SK-N-SH treated with all-trans-retinoic acid at 6 μM for 48 hours (cell line): ENCODE data around the gene TRMT112.

Experiments
- ATAC-seq: fragments of 200-7000 bp; cut with Tn5 transposase; 3 replicates; pipeline ENCODE4 v1.9.1; 2020; ENCODE audit warnings: mild to moderate bottlenecking, moderate library complexity
- ARNTL ChIP-seq: fragments of 450-650 bp; formaldehyde crosslinking; IDR thresholded peaks from 2 replicates; pipeline ENCODE4 v1.5.0; 2020; ENCODE audit warnings: low read depth, mild to moderate bottlenecking, moderate library complexity, borderline replicate concordance
- BACH2 ChIP-seq: fragments of 250-450 bp; sonication (Bioruptor Pico); IDR thresholded peaks from 2 replicates; pipeline ENCODE4 v1.9.0; 2021; ENCODE audit warnings: mild to moderate bottlenecking, borderline replicate concordance
- CSDC2 ChIP-seq: fragments of 250-450 bp; sonication (Bioruptor Pico); IDR thresholded peaks from 2 replicates; pipeline ENCODE4 v1.5.0; 2020; ENCODE audit warnings: mild to moderate bottlenecking, moderate library complexity
- ESRRG ChIP-seq: fragments of 250-450 bp; sonication (Bioruptor Pico); IDR thresholded peaks from 2 replicates; pipeline ENCODE4 v1.6.1; 2021; ENCODE audit warnings: mild to moderate bottlenecking
- GLIS3 ChIP-seq: fragments of 250-450 bp; sonication (Bioruptor Pico); IDR thresholded peaks from 2 replicates; pipeline ENCODE4 v1.5.0; 2020; ENCODE audit warnings: mild to moderate bottlenecking, moderate library complexity
- ISL1 ChIP-seq: fragments of 250-450 bp; sonication (Bioruptor Pico); IDR thresholded peaks from 2 replicates; pipeline ENCODE4 v2.1.2; 2022; ENCODE audit warnings: mild to moderate bottlenecking, moderate library complexity
- OSR1 ChIP-seq: fragments of 250-450 bp; sonication (Bioruptor Pico); IDR thresholded peaks from 2 replicates; pipeline ENCODE4 v1.8.0; 2022; ENCODE audit warnings: moderate library complexity, mild to moderate bottlenecking, inconsistent platforms
- PPARA ChIP-seq: fragments of 250-450 bp; sonication (Bioruptor Pico); IDR thresholded peaks from 2 replicates; pipeline ENCODE4 v1.5.0; 2020; ENCODE audit warnings: mild to moderate bottlenecking, borderline replicate concordance
- RARB ChIP-seq: fragments of 250-450 bp; sonication (Bioruptor Pico); IDR thresholded peaks from 2 replicates; pipeline ENCODE4 v1.8.0; 2021; ENCODE audit warnings: mild to moderate bottlenecking, moderate library complexity
- SNAI2 ChIP-seq: fragments of 250-450 bp; sonication (Bioruptor Pico); IDR thresholded peaks from 2 replicates; pipeline ENCODE4 v1.5.0; 2020; ENCODE audit warnings: mild to moderate bottlenecking, moderate library complexity
- TCF4 ChIP-seq: fragments of 250-450 bp; sonication (Bioruptor Pico); IDR thresholded peaks from 2 replicates; pipeline ENCODE4 v1.8.0; 2021; ENCODE audit warnings: mild to moderate bottlenecking, moderate library complexity, borderline replicate concordance
- TOX ChIP-seq: fragments of 250-450 bp; sonication (Bioruptor Pico); IDR thresholded peaks from 2 replicates; pipeline ENCODE4 v1.8.0; 2021; ENCODE audit warnings: mild to moderate bottlenecking, moderate library complexity, borderline replicate concordance
- ZC3H10 ChIP-seq: fragments of 250-450 bp; sonication (Bioruptor Pico); IDR thresholded peaks from 2 replicates; pipeline ENCODE4 v1.5.1; 2021; ENCODE audit warnings: mild to moderate bottlenecking, moderate library complexity
- ZFP3 ChIP-seq: fragments of 250-450 bp; sonication (Bioruptor Pico); IDR thresholded peaks from 2 replicates; pipeline ENCODE4 v1.5.0; 2020; ENCODE audit warnings: mild to moderate bottlenecking, moderate library complexity
- ZFP30 ChIP-seq: fragments of 450-650 bp; formaldehyde crosslinking; IDR thresholded peaks from 2 replicates; pipeline ENCODE4 v1.5.0; 2022; ENCODE audit warnings: mild to moderate bottlenecking, moderate library complexity
- ZNF565 ChIP-seq: fragments of 450-650 bp; formaldehyde crosslinking; conservative IDR thresholded peaks from 2 replicates; pipeline ENCODE4 v1.5.0; 2020; ENCODE audit warnings: low read depth, mild to moderate bottlenecking, moderate library complexity
- ZNF70 ChIP-seq: fragments of 450-650 bp; formaldehyde crosslinking; IDR thresholded peaks from 2 replicates; pipeline ENCODE4 v1.5.0; 2020; ENCODE audit warnings: mild to moderate bottlenecking, moderate library complexity
- ZNF8 ChIP-seq: fragments of 450-650 bp; formaldehyde crosslinking; IDR thresholded peaks from 2 replicates; pipeline ENCODE4 v1.5.0; 2020; ENCODE audit warnings: mild to moderate bottlenecking, moderate library complexity
- TF ChIP-seq, protein P1 (sequence below): fragments of 250-450 bp; sonication (Bioruptor Pico); IDR thresholded peaks from 2 replicates; pipeline ENCODE4 v1.8.0; 2020; ENCODE audit warnings: mild to moderate bottlenecking, moderate library complexity, borderline replicate concordance
- TF ChIP-seq, protein P2 (sequence below): fragments of 250-450 bp; sonication (Bioruptor Pico); IDR thresholded peaks from 2 replicates; pipeline ENCODE4 v1.5.0; 2020; ENCODE audit warnings: mild to moderate bottlenecking, moderate library complexity
- TF ChIP-seq, protein P3 (sequence below): fragments of 250-450 bp; sonication (Bioruptor Pico); IDR thresholded peaks from 2 replicates; pipeline ENCODE4 v1.5.1; 2021; ENCODE audit warnings: mild to moderate bottlenecking, moderate library complexity
- TF ChIP-seq, protein P4 (sequence below): fragments of 250-450 bp; sonication (Bioruptor Pico); IDR thresholded peaks from 2 replicates; pipeline ENCODE4 v1.8.0; 2021; ENCODE audit warnings: low read depth, mild to moderate bottlenecking, moderate library complexity, borderline replicate concordance

The TRMT112 gene

DNA sequence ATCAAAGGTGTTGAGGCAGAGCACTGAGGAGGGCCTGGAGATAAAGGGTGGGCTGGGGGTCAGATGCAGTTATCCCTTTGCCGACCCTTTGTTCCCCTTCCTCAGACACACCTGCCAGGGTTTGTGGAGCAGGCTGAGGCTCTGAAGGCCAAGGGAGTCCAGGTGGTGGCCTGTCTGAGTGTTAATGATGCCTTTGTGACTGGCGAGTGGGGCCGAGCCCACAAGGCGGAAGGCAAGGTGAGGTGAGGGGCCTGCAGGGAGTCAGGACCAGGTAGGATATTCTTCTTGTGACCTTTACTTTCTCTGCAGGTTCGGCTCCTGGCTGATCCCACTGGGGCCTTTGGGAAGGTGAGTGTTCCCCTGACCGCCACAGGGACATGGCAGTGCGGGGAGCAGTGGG is 3.2 kb upstream of the TRMT112 start:
- no peak for TF ChIP-seq ZFP30
- TF ChIP-seq, protein P1, sequence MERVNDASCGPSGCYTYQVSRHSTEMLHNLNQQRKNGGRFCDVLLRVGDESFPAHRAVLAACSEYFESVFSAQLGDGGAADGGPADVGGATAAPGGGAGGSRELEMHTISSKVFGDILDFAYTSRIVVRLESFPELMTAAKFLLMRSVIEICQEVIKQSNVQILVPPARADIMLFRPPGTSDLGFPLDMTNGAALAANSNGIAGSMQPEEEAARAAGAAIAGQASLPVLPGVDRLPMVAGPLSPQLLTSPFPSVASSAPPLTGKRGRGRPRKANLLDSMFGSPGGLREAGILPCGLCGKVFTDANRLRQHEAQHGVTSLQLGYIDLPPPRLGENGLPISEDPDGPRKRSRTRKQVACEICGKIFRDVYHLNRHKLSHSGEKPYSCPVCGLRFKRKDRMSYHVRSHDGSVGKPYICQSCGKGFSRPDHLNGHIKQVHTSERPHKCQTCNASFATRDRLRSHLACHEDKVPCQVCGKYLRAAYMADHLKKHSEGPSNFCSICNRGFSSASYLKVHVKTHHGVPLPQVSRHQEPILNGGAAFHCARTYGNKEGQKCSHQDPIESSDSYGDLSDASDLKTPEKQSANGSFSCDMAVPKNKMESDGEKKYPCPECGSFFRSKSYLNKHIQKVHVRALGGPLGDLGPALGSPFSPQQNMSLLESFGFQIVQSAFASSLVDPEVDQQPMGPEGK (CRISPR knock-in tag) = no peak
- TF ChIP-seq ZNF70 (CRISPR knock-in tag) = no peak
- TF ChIP-seq RARB (CRISPR knock-in tag) = no peak
- no peak for TF ChIP-seq BACH2 (CRISPR knock-in tag)
- no peak for TF ChIP-seq ZNF565 (CRISPR knock-in tag)
- no peak for TF ChIP-seq CSDC2
- TF ChIP-seq ZNF8 (CRISPR knock-in tag) = no peak
- TF ChIP-seq ZFP3 (CRISPR knock-in tag) = no peak
- no peak for TF ChIP-seq SNAI2
- no peak for TF ChIP-seq TCF4 (CRISPR knock-in tag)
- TF ChIP-seq, protein P2, sequence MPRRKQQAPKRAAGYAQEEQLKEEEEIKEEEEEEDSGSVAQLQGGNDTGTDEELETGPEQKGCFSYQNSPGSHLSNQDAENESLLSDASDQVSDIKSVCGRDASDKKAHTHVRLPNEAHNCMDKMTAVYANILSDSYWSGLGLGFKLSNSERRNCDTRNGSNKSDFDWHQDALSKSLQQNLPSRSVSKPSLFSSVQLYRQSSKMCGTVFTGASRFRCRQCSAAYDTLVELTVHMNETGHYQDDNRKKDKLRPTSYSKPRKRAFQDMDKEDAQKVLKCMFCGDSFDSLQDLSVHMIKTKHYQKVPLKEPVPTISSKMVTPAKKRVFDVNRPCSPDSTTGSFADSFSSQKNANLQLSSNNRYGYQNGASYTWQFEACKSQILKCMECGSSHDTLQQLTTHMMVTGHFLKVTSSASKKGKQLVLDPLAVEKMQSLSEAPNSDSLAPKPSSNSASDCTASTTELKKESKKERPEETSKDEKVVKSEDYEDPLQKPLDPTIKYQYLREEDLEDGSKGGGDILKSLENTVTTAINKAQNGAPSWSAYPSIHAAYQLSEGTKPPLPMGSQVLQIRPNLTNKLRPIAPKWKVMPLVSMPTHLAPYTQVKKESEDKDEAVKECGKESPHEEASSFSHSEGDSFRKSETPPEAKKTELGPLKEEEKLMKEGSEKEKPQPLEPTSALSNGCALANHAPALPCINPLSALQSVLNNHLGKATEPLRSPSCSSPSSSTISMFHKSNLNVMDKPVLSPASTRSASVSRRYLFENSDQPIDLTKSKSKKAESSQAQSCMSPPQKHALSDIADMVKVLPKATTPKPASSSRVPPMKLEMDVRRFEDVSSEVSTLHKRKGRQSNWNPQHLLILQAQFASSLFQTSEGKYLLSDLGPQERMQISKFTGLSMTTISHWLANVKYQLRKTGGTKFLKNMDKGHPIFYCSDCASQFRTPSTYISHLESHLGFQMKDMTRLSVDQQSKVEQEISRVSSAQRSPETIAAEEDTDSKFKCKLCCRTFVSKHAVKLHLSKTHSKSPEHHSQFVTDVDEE (CRISPR knock-in tag) = no peak
- TF ChIP-seq ISL1 = no peak
- TF ChIP-seq, protein P3, sequence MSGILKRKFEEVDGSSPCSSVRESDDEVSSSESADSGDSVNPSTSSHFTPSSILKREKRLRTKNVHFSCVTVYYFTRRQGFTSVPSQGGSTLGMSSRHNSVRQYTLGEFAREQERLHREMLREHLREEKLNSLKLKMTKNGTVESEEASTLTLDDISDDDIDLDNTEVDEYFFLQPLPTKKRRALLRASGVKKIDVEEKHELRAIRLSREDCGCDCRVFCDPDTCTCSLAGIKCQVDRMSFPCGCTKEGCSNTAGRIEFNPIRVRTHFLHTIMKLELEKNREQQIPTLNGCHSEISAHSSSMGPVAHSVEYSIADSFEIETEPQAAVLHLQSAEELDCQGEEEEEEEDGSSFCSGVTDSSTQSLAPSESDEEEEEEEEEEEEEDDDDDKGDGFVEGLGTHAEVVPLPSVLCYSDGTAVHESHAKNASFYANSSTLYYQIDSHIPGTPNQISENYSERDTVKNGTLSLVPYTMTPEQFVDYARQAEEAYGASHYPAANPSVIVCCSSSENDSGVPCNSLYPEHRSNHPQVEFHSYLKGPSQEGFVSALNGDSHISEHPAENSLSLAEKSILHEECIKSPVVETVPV = no peak
- TF ChIP-seq, protein P4, sequence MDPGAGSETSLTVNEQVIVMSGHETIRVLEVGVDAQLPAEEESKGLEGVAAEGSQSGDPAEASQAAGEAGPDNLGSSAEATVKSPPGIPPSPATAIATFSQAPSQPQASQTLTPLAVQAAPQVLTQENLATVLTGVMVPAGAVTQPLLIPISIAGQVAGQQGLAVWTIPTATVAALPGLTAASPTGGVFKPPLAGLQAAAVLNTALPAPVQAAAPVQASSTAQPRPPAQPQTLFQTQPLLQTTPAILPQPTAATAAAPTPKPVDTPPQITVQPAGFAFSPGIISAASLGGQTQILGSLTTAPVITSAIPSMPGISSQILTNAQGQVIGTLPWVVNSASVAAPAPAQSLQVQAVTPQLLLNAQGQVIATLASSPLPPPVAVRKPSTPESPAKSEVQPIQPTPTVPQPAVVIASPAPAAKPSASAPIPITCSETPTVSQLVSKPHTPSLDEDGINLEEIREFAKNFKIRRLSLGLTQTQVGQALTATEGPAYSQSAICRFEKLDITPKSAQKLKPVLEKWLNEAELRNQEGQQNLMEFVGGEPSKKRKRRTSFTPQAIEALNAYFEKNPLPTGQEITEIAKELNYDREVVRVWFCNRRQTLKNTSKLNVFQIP (CRISPR knock-in tag) = no peak
- no peak for TF ChIP-seq PPARA (CRISPR knock-in tag)
- no peak for TF ChIP-seq TOX (CRISPR knock-in tag)
- no peak for TF ChIP-seq OSR1 (CRISPR knock-in tag)
- no peak for TF ChIP-seq ARNTL
- no peak for TF ChIP-seq ZC3H10 (CRISPR knock-in tag)
- TF ChIP-seq, all 23 proteins: peak for 0
- ATAC-seq = no peak

DNA sequence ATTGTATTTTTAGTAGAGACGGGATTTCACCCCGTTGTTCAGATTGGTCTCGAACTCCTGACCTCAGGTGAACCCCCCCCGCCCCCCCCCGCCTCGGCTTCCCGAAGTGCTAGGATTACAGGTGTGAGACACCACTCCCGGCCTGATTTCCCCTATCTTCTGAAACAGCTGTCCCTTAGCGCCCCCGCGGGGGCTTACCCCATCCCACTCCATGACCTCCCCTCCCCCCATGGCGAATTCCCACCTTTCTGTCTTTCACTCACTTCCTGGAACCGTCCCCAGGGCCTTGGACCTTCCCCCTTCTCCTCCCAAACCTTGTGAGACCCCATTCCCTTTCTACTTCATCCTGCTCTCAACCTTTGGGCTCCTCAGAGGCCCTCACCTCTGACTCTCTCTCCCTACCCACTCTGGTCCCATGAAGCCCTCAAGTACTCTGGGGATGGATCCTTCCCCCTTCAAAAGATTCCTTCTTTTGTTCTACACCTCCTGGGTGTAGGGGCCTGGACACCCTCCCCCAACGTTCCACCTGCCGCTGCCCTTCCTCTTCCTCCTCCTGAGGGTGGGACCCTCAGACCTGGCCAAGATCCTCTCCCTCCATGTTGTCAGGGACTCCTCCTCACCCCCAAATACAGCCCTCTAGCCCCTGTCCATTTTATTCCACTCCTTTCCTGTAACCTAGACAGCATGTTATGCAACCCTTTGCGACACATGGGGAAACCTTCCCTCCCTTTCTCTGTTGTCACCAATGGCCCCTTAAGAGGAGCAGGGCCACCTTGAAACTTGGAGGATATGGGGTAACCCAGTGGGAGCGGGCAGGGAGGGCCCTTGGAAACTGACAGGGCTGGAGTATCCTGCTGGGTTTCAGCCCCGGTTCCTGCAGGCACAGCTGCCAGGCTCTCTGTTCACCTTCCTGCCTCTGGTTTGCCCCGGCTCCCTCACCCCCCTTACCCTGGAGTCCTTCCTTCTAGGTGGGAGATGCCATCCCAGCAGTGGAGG is 1.7 kb upstream of the TRMT112 start:
- TF ChIP-seq ZC3H10 (CRISPR knock-in tag) (no peak), TCF4 (CRISPR knock-in tag) (no peak), ARNTL (no peak), ZFP3 (CRISPR knock-in tag) (no peak), ZNF8 (CRISPR knock-in tag) (no peak)
- no peak for ATAC-seq

DNA sequence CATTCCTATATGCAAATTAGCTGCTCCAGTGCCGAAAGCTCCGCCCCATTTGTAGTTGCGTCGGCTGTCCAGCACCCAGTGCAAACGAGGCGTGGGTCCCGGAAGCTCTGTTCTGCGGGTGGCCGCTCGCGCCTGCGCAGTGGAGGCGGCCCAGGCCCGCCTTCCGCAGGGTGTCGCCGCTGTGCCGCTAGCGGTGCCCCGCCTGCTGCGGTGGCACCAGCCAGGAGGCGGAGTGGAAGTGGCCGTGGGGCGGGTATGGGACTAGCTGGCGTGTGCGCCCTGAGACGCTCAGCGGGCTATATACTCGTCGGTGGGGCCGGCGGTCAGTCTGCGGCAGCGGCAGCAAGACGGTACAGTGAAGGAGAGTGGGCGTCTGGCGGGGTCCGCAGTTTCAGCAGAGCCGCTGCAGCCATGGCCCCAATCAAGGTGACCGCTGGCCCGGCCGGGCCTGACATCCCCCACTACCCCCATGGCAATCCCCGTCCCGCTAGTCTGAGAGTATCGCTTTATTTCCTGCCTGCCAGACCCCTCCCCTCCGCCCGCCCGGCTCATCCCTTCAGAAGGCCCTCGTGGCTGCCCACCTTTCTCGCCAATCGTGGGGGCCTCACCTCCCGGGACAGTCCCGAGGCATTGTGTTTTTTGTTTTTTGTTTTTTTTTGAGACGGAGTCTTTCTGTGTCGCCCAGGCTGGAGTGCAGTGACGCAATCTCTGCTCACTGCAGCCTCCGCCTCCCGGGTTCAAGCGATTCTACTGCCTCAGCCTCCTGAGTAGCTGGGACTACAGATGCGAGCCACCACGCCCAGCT is 804 bp upstream of the TRMT112 start, which contains the start of gene PRDX5:
PRDX5 (plus strand) TSS at position 161 of the 805 bp plus-strand sequence; CDS start at position 256, 95 bp downstream.
- peak; percentile 86 for ATAC-seq
- TF ChIP-seq OSR1 (CRISPR knock-in tag) (no peak), GLIS3 (CRISPR knock-in tag) (no peak), ISL1 (no peak), CSDC2 (no peak), ESRRG (CRISPR knock-in tag) (no peak), PPARA (CRISPR knock-in tag) (no peak), TOX (CRISPR knock-in tag) (no peak), ZNF70 (CRISPR knock-in tag) (no peak), ZNF565 (CRISPR knock-in tag) (no peak), ZFP30 (no peak), RARB (CRISPR knock-in tag) (no peak), TCF4 (CRISPR knock-in tag) (no peak), ZC3H10 (CRISPR knock-in tag) (no peak), BACH2 (CRISPR knock-in tag) (no peak), ZNF8 (CRISPR knock-in tag) (no peak)
- TF ChIP-seq, protein P2 (CRISPR knock-in tag) = no peak
